Subcutaneous abdominal adipose tissue (tissue), 5 donors: ENCODE results near the gene GYS1.
"Not testable (repeated sequence)": the region's sequence is repeated elsewhere in the genome, so short reads cannot be mapped to it uniquely, and the experiment has no call there.

Source experiments
- H3K27ac ChIP-seq: one replicate; pipeline ENCODE4 v1.7.0; 2013; ENCODE audit warnings: low read depth, mild to moderate bottlenecking, inconsistent platforms, low read length, moderate library complexity
- H3K27me3 ChIP-seq, 5 donors: one replicate each; pipeline ENCODE4 v1.7.0; 2013; ENCODE audit warnings: low read length in 5 of 5, inconsistent platforms in 1 of 5; ENCODE audit not compliant: control insufficient read depth in 5 of 5, insufficient read depth in 4 of 5
- H3K36me3 ChIP-seq, 5 donors: one replicate each; pipeline ENCODE4 v1.7.0; 2013; ENCODE audit warnings: low read length in 5 of 5; ENCODE audit not compliant: control insufficient read depth in 5 of 5, insufficient read depth in 5 of 5
- H3K4me1 ChIP-seq, 5 donors: one replicate each; pipeline ENCODE4 v1.7.0; 2013; ENCODE audit warnings: low read length in 5 of 5, mild to moderate bottlenecking in 3 of 5, moderate library complexity in 1 of 5; ENCODE audit not compliant: control insufficient read depth in 5 of 5, insufficient read depth in 5 of 5
- H3K4me3 ChIP-seq, 5 donors: one replicate each; pipeline ENCODE4 v1.7.0; 2013; ENCODE audit warnings: low read length in 5 of 5, low read depth in 1 of 5
- H3K9ac ChIP-seq, 5 donors: one replicate each; pipeline ENCODE4 v1.7.0; 2013; ENCODE audit warnings: low read length in 5 of 5, mild to moderate bottlenecking in 4 of 5, moderate library complexity in 3 of 5
- H3K9me3 ChIP-seq, 5 donors: one replicate each; pipeline ENCODE4 v1.7.0; 2013; ENCODE audit warnings: low read length in 5 of 5; ENCODE audit not compliant: control insufficient read depth in 5 of 5
- donor health status: healthy.
- donor health status: healthy.
- donor health status: healthy.
- donor health status: healthy.
- donor health status: healthy.

The GYS1 gene

DNA sequence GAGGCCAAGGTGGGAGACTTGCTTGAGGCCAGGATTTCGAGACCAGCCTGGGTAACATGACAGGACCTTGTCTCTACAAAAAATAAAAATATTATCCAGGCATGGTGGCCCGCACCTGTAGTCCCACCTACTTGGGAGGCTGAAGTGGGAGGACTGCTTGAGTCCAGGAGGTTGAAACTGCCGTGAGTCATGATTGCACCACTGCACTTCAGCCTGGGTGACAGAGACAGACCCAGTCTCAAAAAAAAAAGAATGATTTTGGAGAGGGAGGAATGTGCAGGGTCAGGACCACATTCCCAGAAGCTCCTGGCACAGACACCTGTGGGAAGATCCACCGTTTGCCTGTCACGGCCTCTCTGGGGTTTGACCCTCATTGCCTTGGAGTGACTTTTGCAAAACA lies 47.7 kb downstream of the GYS1 start:
- Histone ChIP-seq H3K4me3 (no peak overlapping the region), H3K27ac (no peak overlapping the region), H3K9ac (no peak overlapping the region), H3K36me3 (no peaks in the 10 kb centered on the region), H3K4me1 (no peaks in the 10 kb centered on the region), H3K9me3 (peaks cover 4 to 17% (median 12%) of the 10 kb centered on the region in 5 donors), H3K27me3 (no peaks in the 10 kb centered on the region)

DNA sequence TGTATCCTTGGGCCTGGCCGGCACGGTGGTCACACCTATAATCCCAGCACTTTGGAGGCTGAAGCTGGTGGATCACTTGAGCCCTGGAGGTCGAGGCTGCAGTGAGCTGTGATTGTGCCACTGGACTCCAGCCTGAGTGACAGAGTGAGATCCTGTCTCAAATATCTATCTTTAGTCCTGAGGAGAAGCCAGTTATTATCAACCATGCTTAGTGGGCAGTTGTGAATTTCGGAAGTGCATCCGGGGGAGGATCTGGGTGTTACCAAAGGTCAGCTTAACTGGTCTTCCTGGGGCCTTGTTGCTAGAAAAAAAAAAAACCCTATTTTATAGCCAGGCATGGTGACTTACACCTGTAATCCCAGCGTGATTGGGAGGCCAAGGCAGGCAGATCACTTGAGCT lies 50.0 kb downstream of the GYS1 start:
- no peaks in the 10 kb centered on the region for H3K27me3 ChIP-seq
- H3K27ac ChIP-seq = no peak overlapping the region
- no peak overlapping the region for H3K4me3 ChIP-seq
- H3K9me3 ChIP-seq = peaks cover 4 to 19% (median 12%) of the 10 kb centered on the region in 5 donors
- H3K36me3 ChIP-seq = no peaks in the 10 kb centered on the region
- no peaks in the 10 kb centered on the region for H3K4me1 ChIP-seq
- H3K9ac ChIP-seq = no peak overlapping the region

- Histone ChIP-seq H3K36me3 (no peaks in the 10 kb centered on the region), H3K27ac (no peak overlapping the region), H3K9ac (no peak overlapping the region), H3K27me3 (no peaks in the 10 kb centered on the region), H3K4me1 (peaks cover 0 to 5% (median 0%) of the 10 kb centered on the region in 5 donors), H3K4me3 (peak overlapping the region in 1 of 5 donors; percentile 3), H3K9me3 (peaks cover 4 to 12% (median 7%) of the 10 kb centered on the region in 5 donors)
These were observed 52.2 kb downstream of the GYS1 start for GRCh38 chr19:48940902-48941301.

DNA sequence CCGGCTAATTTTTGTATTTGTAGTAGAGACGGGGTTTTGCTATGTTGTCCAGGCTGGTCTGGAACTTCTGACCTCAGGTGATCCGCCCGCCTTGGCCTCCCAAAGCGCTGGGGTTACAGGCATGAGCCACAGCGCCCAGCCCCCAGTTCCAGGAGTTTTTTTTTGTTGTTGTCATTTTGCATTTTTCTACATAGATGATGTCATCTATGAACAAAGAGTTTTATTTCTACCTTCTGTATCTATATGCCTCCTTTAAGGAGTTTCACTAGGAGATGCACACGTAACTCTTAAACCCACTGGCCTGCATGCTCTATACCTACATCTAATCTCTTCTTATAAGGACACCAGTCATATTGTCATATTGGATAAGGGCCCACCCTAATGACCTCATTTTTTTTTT lies 54.9 kb downstream of the GYS1 start:
- Histone ChIP-seq H3K27me3 (peaks cover 0 to 14% (median 3%) of the 10 kb centered on the region in 5 donors), H3K27ac (no peak overlapping the region), H3K4me3 (no peak overlapping the region)

GRCh38 chr19:48935864-48936263 lies 57.2 kb downstream of the GYS1 start:
- Histone ChIP-seq H3K27ac (no peak overlapping the region), H3K27me3 (peaks cover 0 to 19% (median 10%) of the 10 kb centered on the region in 5 donors), H3K9ac (no peak overlapping the region), H3K4me1 (peaks cover 2 to 17% (median 9%) of the 10 kb centered on the region in 5 donors), H3K36me3 (no peaks in the 10 kb centered on the region), H3K9me3 (peaks cover under 1 to 6% (median 4%) of the 10 kb centered on the region in 5 donors), H3K4me3 (no peak overlapping the region)

More for the DNA sequence above, 54.9 kb downstream of the GYS1 start:
- H3K9ac ChIP-seq = no peak overlapping the region
- H3K36me3 ChIP-seq = no peaks in the 10 kb centered on the region
- H3K9me3 ChIP-seq = peaks cover 4 to 12% (median 7%) of the 10 kb centered on the region in 5 donors
- peaks cover 0 to 13% (median 6%) of the 10 kb centered on the region in 5 donors for H3K4me1 ChIP-seq

- no peak overlapping the region for H3K27ac ChIP-seq
- H3K9me3 ChIP-seq = no peaks in the 10 kb centered on the region
- no peak overlapping the region for H3K9ac ChIP-seq
- H3K4me1 ChIP-seq = peaks cover 2 to 17% (median 9%) of the 10 kb centered on the region in 5 donors
- peaks cover 0 to 19% (median 10%) of the 10 kb centered on the region in 5 donors for H3K27me3 ChIP-seq
- no peak overlapping the region for H3K4me3 ChIP-seq
- no peaks in the 10 kb centered on the region for H3K36me3 ChIP-seq
These were observed 58.3 kb downstream of the GYS1 start for GRCh38 chr19:48934837-48935236.

GRCh38 chr19:48933382-48933932 lies 59.7 kb downstream of the GYS1 start, which contains the start of gene DHDH:
TSS of gene DHDH (plus strand) at chr19:48933699. CDS start at chr19:48933722, 23 bp downstream.
- H3K27me3 ChIP-seq = peaks cover 0 to 19% (median 10%) of the 10 kb centered on the region in 5 donors
- H3K4me3 ChIP-seq = peak within 1 kb of the TSS; percentile 43 to 71 (median 57)
- peaks cover 2 to 18% (median 9%) of the 10 kb centered on the region in 5 donors for H3K4me1 ChIP-seq
- H3K9ac ChIP-seq = peak within 1 kb of the TSS in 2 of 5 donors; percentile 35 to 38
- H3K9me3 ChIP-seq = no peaks in the 10 kb centered on the region
- no peak within 1 kb of the TSS for H3K27ac ChIP-seq
- H3K36me3 ChIP-seq = no peaks in the 10 kb centered on the region

DNA sequence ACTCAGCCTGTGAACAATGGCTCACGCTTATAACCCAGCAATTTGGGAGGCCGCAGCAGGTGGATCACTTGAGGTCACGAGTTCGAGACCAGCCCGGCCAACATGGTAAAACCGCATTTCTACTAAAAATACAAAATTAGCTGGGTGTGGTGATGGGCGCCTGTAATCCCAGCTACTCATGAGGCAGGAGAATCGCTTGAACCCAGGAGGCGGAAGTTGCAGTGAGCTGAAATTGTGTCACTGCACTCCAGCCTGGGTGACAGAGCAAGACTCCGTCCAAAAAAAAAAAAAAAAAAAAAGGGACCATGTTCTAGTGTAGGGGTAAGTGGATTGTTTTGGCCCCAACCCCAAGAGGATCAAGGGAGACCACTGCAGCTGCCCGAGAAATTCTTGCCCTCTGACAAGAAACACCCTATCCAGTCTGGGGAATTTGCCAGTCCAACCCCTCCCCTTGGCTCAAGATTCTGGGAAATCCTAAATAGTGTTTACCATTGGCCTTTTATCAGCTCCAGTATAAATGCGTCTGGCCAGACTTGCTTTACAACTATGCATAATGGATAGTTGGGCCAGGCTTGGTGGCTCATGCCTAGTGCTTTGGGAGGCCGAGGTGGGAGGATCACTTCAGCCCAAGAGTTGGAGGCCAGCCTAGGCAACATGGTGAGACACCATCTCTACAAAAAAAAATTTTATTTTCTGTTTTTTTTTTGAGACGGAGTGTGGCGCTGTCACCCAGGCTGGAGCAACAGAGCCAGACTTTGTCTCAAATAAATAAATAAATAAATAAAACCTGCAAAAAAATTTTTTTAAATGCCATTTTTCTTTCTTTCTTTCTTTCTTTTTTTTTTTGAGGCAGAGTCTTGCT lies 64.7 kb downstream of the GYS1 start:
- Histone ChIP-seq H3K4me3 (no peak overlapping the region), H3K9ac (no peak overlapping the region), H3K27me3 (peaks cover 0 to 10% (median 7%) of the 10 kb centered on the region in 5 donors), H3K36me3 (peaks cover 0 to under 1% (median 0%) of the 10 kb centered on the region in 5 donors), H3K27ac (no peak overlapping the region), H3K9me3 (no peaks in the 10 kb centered on the region), H3K4me1 (peaks cover 2 to 12% (median 5%) of the 10 kb centered on the region in 5 donors)

DNA sequence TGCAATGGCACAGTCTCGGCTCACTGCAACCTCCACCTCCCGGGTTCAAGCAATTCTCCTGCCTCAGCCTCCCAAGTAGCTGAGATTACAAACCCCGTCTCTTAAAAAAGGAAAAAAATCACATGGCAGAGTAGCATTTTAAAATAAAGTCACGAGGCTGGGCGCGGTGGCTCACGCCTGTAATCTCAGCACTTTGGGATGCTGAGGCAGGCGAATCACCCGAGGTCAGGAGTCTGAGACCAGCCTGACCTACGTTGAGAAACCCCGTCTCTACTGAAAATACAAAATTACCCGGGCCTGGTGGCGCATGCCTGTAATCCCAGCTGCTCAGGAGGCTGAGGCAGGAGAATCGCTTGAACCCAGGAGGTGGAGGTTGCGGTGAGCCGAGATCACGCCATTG lies 65.4 kb downstream of the GYS1 start:
- not testable (repeated sequence) for H3K4me3 ChIP-seq, H3K36me3 ChIP-seq, H3K27me3 ChIP-seq, H3K9me3 ChIP-seq, H3K27ac ChIP-seq, H3K4me1 ChIP-seq, H3K9ac ChIP-seq

DNA sequence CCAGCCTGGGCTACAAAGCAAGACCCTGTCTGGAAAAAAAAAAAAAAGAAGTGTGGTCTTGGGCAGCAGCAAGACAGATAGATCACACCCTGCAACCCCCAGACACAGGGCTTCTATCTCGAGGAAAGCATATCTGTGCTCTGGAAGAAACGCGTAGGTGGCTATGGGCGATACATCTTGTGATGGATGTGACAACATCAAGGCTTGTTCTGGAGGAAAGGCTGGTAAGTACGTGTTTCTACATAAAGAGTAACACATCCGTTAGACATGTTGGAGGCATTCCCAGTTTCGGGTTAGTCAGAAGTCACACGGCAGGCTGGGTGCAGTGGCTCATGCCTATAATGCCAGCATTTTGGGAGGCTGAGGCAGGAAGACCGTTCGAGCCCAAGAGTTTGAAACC lies 66.2 kb downstream of the GYS1 start:
- Histone ChIP-seq H3K4me3 (no peak overlapping the region), H3K36me3 (peaks cover 0 to 14% (median 12%) of the 10 kb centered on the region in 5 donors)

More for the DNA sequence above, 66.2 kb downstream of the GYS1 start:
- Histone ChIP-seq H3K9me3 (no peaks in the 10 kb centered on the region), H3K27me3 (no peaks in the 10 kb centered on the region), H3K4me1 (peaks cover 0 to 7% (median 0%) of the 10 kb centered on the region in 5 donors), H3K9ac (no peak overlapping the region), H3K27ac (no peak overlapping the region)
